HEK293T (cell line): ENCODE results near the gene APP.

Source experiments
- CTCF ChIA-PET: fragments of 350-600 bp; formaldehyde crosslinking; extraction: SDS; loops from one replicate; lab custom pipeline; 2021; ENCODE audit warnings: antibody characterized with exemption, inconsistent platforms; lab: Yijun Ruan, JAX
- POLR2A ChIA-PET: fragments of 350-600 bp; formaldehyde crosslinking; extraction: SDS; loops from one replicate; lab custom pipeline; 2020; ENCODE audit warnings: antibody characterized with exemption, inconsistent platforms; lab: Yijun Ruan, JAX
- DNase-seq: peaks from one replicate; pipeline ENCODE4 v3.0.0; 2012; ENCODE audit warnings: mixed read lengths; ENCODE audit errors: extremely low spot score
- ARNT ChIP-seq: fragments of 450-650 bp; IDR thresholded peaks from 2 replicates; pipeline ENCODE4 v1.6.1; 2017; ENCODE audit warnings: mild to moderate bottlenecking
- BHLHE40 ChIP-seq: fragments of 450-650 bp; IDR thresholded peaks from 2 replicates; pipeline ENCODE4 v1.6.1; 2016; ENCODE audit warnings: mild to moderate bottlenecking, moderate library complexity, borderline replicate concordance
- CTBP1 ChIP-seq: fragments of 450-650 bp; IDR thresholded peaks from 2 replicates; pipeline ENCODE4 v1.6.1; 2016; ENCODE audit warnings: borderline replicate concordance
- ELF4 ChIP-seq: fragments of 450-650 bp; IDR thresholded peaks from 2 replicates; pipeline ENCODE4 v1.6.1; 2017; ENCODE audit warnings: antibody characterized with exemption
- FOXA1 ChIP-seq: fragments of 450-650 bp; IDR thresholded peaks from 2 replicates; pipeline ENCODE4 v1.6.1; 2016; ENCODE audit warnings: mild to moderate bottlenecking
- FOXK2 ChIP-seq: fragments of 450-650 bp; IDR thresholded peaks from 2 replicates; pipeline ENCODE4 v1.6.1; 2016; ENCODE audit warnings: mild to moderate bottlenecking
- FOXM1 ChIP-seq: fragments of 450-650 bp; IDR thresholded peaks from 2 replicates; pipeline ENCODE4 v1.6.1; 2017; ENCODE audit warnings: mild to moderate bottlenecking, borderline replicate concordance
- HDGF ChIP-seq: fragments of 450-650 bp; IDR thresholded peaks from 2 replicates; pipeline ENCODE4 v1.6.1; 2017; ENCODE audit warnings: antibody characterized with exemption, borderline replicate concordance
- L3MBTL2 ChIP-seq: fragments of 450-650 bp; conservative IDR thresholded peaks from 2 replicates; pipeline ENCODE4 v1.6.1; 2016; ENCODE audit warnings: mild to moderate bottlenecking
- LEF1 ChIP-seq: fragments of 450-650 bp; IDR thresholded peaks from 2 replicates; pipeline ENCODE4 v1.6.1; 2017; ENCODE audit warnings: mild to moderate bottlenecking, borderline replicate concordance
- NFRKB ChIP-seq: fragments of 450-650 bp; IDR thresholded peaks from 2 replicates; pipeline ENCODE4 v1.6.1; 2016; ENCODE audit warnings: mild to moderate bottlenecking, moderate library complexity
- PKNOX1 ChIP-seq: fragments of 450-650 bp; IDR thresholded peaks from 2 replicates; pipeline ENCODE4 v1.6.1; 2016
- SP1 ChIP-seq: fragments of 450-650 bp; IDR thresholded peaks from 2 replicates; pipeline ENCODE4 v1.6.1; 2017
- SUZ12 ChIP-seq: fragments of 450-650 bp; IDR thresholded peaks from 2 replicates; pipeline ENCODE4 v1.6.1; 2016; ENCODE audit warnings: mild to moderate bottlenecking
- TARDBP ChIP-seq: fragments of 450-650 bp; IDR thresholded peaks from 2 replicates; pipeline ENCODE4 v1.6.1; 2016
- ZNF384 ChIP-seq: fragments of 450-650 bp; IDR thresholded peaks from 2 replicates; pipeline ENCODE4 v1.6.1; 2016

The APP gene

GRCh38 chr21:25878344-25878743 is 292.2 kb downstream of the APP start:
- DNase-seq = no peak
- TF ChIP-seq ZNF384 (no peak), SUZ12 (no peak), FOXA1 (no peak), L3MBTL2 (no peak), SP1 (no peak), CTBP1 (no peak), BHLHE40 (no peak), ELF4 (no peak), FOXM1 (no peak), LEF1 (no peak), NFRKB (no peak), PKNOX1 (no peak), FOXK2 (no peak)
- ChIA-PET CTCF (no interaction called here), POLR2A (no interaction called here)

GRCh38 chr21:25872271-25872670 is 298.3 kb downstream of the APP start:
- ChIA-PET POLR2A (no interaction called here), CTCF (interaction anchor here (0.7 kb wide), 1 partner anchor 9 kb away, joined by 3 read pairs; no protein-coding TSS in a partner anchor)
- TF ChIP-seq LEF1 = no peak
- TF ChIP-seq ZNF384 = no peak
- no peak for TF ChIP-seq FOXA1
- no peak for TF ChIP-seq ELF4
- TF ChIP-seq PKNOX1 = no peak
- no peak for DNase-seq

- CTCF ChIA-PET = interaction anchor here (0.7 kb wide), 1 partner anchor 10 kb away, joined by 3 read pairs; no protein-coding TSS in a partner anchor
- DNase-seq = no peak
- POLR2A ChIA-PET = no interaction called here
- TF ChIP-seq ZNF384 = no peak
- TF ChIP-seq ELF4 = no peak
- TF ChIP-seq LEF1 = no peak
- TF ChIP-seq L3MBTL2 = no peak
- no peak for TF ChIP-seq CTBP1
- no peak for TF ChIP-seq SP1
- no peak for TF ChIP-seq SUZ12
- no peak for TF ChIP-seq PKNOX1
- TF ChIP-seq BHLHE40 = no peak
- no peak for TF ChIP-seq NFRKB
- no peak for TF ChIP-seq FOXM1
These were observed 299.0 kb downstream of the APP start for GRCh38 chr21:25871566-25871965.

GRCh38 chr21:25870084-25870483 is 300.5 kb downstream of the APP start:
- TF ChIP-seq ELF4 (no peak), FOXM1 (no peak), NFRKB (no peak)
- POLR2A ChIA-PET = no interaction called here
- DNase-seq = no peak
- CTCF ChIA-PET = no interaction called here

- no peak for DNase-seq
- ChIA-PET POLR2A (no interaction called here), CTCF (no interaction called here)
- TF ChIP-seq SUZ12 (no peak), ELF4 (no peak), FOXM1 (no peak), ARNT (no peak), L3MBTL2 (no peak), ZNF384 (no peak), PKNOX1 (no peak), HDGF (no peak), CTBP1 (no peak), SP1 (no peak), NFRKB (no peak), FOXA1 (no peak), TARDBP (no peak), FOXK2 (no peak), LEF1 (no peak), BHLHE40 (no peak)
These were observed 303.5 kb downstream of the APP start for GRCh38 chr21:25867061-25867460.

- TF ChIP-seq HDGF (no peak), NFRKB (no peak), FOXA1 (no peak), ZNF384 (no peak), L3MBTL2 (no peak), SP1 (no peak), FOXK2 (no peak), CTBP1 (no peak), BHLHE40 (no peak), SUZ12 (no peak), ELF4 (no peak)
- no peak for DNase-seq
- ChIA-PET CTCF (no interaction called here), POLR2A (no interaction called here)
These were observed 306.8 kb downstream of the APP start for GRCh38 chr21:25863747-25864146.

GRCh38 chr21:25863031-25863430 is 307.5 kb downstream of the APP start:
- no peak for DNase-seq
- TF ChIP-seq LEF1 (no peak), BHLHE40 (no peak), ZNF384 (no peak), HDGF (no peak), ARNT (no peak), NFRKB (no peak), L3MBTL2 (no peak), ELF4 (no peak), TARDBP (no peak), FOXK2 (no peak), PKNOX1 (no peak), SP1 (no peak), SUZ12 (no peak), CTBP1 (no peak), FOXA1 (no peak), FOXM1 (no peak)
- CTCF ChIA-PET = no interaction called here
- POLR2A ChIA-PET = no interaction called here
